NCI-H2171 treated with DMSO at 0.1 percent for 48 hours (cell line): Measurements from ENCODE around the gene USH2A.

ENCODE experiments used
- DNase-seq: peaks from one replicate; lab custom pipeline; 2025; lab: John Stamatoyannopoulos, UW

USH2A gene, protein sequence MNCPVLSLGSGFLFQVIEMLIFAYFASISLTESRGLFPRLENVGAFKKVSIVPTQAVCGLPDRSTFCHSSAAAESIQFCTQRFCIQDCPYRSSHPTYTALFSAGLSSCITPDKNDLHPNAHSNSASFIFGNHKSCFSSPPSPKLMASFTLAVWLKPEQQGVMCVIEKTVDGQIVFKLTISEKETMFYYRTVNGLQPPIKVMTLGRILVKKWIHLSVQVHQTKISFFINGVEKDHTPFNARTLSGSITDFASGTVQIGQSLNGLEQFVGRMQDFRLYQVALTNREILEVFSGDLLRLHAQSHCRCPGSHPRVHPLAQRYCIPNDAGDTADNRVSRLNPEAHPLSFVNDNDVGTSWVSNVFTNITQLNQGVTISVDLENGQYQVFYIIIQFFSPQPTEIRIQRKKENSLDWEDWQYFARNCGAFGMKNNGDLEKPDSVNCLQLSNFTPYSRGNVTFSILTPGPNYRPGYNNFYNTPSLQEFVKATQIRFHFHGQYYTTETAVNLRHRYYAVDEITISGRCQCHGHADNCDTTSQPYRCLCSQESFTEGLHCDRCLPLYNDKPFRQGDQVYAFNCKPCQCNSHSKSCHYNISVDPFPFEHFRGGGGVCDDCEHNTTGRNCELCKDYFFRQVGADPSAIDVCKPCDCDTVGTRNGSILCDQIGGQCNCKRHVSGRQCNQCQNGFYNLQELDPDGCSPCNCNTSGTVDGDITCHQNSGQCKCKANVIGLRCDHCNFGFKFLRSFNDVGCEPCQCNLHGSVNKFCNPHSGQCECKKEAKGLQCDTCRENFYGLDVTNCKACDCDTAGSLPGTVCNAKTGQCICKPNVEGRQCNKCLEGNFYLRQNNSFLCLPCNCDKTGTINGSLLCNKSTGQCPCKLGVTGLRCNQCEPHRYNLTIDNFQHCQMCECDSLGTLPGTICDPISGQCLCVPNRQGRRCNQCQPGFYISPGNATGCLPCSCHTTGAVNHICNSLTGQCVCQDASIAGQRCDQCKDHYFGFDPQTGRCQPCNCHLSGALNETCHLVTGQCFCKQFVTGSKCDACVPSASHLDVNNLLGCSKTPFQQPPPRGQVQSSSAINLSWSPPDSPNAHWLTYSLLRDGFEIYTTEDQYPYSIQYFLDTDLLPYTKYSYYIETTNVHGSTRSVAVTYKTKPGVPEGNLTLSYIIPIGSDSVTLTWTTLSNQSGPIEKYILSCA (N-terminal part only)

DNA sequence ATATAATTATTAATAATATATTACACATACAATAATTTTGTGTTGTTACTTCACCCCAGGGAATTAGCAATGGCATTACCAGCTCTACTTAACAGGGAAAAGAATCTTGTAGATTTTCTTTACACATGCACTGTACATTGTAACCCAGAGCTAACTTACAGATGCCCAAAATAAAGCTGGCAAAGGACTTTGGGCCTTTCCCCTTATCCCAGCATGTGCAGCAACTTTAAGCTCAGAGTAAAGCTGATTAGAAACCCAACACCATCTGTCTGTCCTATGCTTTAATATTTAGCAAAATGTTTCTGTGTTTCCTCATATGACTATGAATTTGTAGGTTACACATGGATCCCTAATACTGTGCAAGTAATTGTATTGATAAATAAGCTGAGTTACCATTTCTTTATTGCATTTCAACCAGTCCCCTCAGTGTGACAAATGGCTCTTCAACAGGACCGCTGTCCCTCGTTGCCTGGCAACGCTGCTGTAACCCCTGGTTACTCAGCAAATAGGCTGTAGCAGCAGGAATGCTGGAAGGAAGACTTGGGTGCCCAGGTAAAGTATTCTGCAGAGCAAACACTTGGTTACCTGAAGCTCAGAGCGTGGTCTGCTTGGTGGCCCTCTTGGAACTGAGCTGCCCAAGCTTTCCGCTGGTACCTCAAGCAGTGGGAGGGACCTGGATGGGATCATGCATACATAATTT, at the start of gene USH2A:
USH2A (minus strand) TSS at position 628 of the 700 bp plus-strand sequence. CDS start 1,112 bp downstream, outside the sequence.
- DNase-seq = peak; percentile 45

DNA sequence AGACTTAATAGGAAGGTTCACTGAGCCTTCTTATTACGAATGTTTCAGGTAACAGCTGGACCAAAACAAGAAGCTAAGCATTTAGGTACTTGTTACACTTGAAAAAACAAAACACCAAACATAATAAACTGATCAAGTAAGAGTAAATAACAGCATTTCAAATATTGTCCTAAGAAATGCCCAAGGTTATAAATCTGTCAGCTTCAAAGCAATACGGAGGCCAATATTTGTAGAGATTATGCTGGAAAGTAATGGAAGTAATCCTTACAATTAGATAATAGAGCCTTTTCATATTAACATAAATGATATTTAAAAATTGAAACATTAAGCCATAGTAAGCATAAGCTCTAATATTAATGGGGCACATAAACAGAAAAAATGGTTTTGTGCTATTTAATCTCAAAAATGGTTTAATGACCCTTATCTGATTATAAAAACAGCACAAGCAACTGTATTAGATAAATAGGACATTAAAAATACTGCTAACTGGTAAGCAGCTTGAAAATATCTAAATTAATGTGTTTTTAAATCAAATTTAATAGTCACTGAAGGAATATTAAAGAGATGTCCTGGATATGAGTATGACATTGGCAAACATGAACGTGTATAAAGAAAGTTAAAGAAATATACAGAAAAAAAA, 43.0 kb upstream of the USH2A start:
- DNase-seq = no peak

DNA sequence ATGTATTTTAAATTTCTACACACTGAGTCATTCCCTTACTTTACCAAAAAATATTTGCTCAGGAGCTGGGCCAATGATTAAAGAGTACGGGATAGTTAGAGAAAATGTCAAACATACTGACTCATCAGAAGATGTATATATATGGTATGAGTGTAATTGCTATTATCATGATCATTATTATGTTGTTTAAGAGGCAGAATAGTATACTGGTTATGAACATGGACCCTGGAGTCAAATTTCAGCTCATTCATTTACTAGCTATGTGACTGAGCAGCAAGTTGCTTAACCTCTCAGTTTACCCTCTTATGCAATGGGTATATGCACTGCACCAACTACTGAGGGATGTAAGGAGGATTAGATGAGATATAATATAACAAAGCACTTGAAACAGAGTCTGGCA, 41.2 kb upstream of the USH2A start:
- DNase-seq = no peak

DNA sequence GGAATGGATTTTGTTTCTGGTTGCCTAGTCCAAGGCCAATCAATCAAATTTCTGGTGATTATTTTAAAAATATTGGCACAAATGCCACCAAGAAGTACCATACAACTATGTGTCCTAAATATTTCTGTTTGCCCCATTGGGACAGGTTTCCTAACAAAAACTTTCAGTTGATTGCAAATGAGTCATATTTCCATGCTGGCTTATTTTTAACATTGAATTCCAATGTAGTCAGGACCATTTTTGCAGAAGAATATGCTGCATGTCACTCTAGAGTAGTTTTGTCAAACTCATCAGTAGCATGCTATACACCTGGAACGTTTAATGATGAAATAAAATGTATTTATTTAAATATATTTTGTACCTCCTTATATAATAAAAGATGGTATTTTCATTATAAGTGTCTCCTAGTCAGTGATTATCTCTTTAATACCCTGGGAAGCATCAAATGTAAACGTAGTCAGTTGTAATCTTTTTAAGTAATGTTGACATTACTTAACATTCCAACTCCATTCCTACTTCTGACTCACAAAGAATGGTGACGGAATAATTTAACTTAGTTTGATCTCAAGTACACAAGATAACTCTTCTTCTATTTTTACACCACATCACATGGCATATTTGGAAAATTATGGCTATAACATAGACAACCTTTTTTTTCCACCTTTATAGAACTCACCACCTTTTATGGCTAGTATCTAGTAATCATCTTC, 39.0 kb upstream of the USH2A start:
- DNase-seq = no peak

DNA sequence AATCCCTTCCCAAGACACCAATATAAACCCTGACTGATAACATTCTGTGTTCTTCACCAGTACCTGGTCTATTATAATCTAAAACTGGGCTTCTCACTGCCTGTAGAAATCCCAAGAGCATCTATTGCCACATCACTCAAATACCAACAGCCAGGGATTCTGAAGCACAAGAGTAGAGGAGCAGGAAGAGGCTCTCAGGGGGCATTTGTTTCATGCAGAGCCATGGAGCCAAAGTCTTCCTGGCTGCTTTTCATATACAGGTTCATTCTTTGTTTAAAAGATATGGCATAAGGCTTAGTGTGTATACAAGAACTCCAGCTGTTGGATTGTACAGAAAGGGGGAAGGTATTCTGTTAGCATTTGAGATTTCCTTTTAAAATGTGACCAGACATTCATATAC, 38.2 kb upstream of the USH2A start:
- DNase-seq = no peak

DNA sequence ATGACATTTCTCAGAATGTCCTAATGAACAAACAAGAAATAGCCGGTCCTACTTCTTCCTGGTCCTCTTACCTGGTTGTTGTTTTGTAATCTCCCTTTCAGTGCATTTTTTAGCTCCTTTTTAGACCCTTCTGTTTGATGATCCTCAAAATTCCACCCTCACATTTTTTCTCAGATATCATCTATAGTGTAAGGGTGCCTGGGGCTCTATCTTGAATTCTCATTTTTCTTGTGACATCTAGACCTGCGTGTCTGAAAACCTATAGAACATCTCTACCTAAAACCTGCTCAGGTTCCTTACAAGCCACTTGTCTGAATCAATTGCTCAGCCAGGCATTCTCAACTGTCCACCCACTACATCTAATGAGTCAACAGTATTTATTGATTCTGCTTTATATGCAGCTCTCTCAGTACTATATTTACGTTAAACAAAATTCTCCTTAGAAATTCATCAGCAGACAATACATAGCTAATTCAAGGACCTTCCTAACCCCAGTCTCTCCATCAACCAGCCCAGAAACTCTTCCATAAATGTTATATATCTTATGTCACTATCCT, 36.5 kb upstream of the USH2A start:
- no peak for DNase-seq

DNA sequence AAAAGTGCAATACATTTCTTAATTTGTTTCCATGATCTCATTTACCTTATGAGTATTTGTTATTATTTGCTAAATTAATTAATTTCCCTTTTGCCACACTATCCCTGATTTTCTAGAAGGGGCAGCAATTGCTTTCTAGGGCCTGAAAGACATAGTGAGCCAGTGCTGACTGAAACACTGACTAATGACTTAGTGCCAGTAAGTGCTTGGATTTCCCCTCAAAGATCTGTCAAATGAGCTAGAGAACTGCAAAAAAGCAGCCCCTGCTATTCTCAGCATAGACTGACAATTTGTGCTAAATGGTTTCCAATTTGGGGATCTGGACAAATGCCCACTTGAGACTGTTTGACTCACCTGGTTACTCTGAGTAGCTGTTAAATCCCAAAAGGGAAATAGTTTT, 35.6 kb upstream of the USH2A start:
- no peak for DNase-seq

DNA sequence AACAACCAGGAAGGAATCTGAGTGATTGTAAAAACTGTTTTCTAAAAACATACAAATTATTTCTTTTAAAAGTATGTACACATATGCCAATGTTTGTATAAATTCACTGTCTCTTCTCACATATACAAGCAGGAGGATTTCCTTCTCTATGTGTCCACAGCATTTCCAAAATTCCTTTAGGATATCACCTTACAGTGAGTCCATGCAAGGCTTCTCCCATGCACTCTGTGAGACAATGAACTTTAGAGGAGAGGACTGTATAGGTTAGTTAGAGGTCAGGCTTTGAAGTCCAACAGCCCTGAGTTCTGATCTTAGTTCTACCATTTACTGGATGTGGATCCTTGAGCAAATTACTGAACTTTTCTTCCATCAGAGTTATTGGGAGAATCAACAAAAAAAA, 34.1 kb upstream of the USH2A start:
- DNase-seq = no peak

DNA sequence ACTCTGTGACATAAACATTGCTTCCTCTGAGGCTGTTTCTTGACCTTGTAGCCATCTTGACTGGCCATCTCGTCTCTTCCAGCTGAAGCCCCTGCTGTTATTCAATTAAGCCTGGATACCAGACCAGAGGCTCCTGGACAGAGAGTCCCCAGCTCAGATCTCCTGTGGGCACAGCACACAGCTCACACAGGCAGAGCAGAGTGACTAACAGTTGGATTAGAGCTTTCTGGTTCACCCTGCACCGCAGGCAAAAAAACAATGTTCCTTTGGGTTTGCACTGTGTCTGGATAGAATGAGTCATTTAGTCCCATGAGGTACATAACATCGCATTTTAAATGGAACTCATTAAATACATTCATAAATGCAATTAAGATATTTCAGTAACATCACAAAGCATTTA, 33.4 kb upstream of the USH2A start:
- no peak for DNase-seq

DNA sequence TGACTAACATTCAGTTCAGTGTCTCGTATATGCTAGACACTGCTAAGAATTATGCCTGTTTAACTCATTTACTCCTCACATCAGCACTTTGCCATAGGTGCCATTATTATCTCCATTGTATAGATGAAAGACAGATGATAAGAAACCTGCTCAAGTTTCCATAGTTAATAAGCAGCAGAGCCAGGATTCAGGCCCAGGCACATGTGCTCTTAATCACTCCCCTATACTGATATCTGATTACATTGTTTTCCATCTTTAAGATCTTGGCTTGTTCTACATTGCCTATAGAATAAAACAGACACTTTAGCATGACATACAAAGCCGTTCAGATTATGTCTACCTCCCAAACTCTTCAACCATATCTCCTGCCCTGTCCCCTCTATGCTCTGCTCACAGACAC, 30.5 kb upstream of the USH2A start:
- peak; percentile 74 for DNase-seq

DNA sequence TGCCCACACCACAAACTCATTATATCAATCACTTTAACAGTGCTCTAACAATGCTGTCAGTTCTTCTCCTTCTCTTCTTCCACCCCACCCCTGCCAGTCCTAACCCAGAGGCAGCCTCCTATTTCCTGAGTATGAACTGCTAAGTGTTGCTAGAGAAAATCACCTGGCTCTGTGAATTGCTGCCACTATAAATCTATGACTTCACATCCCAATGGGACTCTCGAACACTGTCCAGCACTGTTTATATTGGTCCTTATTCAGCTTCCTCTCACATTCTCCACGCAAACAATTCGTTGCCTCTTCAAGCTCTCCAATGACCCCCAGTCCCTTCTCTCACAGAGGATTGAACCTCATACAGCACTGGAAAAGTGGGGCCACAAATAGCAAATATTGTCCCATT, 27.0 kb upstream of the USH2A start:
- no peak for DNase-seq

DNA sequence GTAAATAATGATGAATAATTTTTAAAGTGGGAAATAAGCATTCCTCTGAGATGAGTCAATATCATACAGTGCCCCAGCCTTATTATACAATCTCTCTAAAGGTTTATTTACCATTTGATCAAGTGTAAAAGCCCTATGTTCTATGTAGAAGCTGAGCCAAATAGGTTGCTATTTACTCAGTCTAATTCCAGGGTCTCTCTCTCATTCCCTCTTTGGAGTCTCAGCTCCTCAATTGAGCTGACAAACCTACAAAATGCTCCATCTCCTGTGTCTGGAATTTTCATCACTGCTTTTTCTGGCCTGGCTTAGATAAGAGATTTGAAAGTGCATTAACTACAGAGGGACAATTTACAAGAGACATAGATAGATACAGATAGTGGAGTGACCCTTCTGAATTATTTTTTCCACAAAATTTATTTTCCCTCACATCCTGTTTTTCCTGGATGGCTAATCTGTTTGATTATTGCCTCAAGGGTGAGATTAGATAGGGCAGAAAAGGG, 24.8 kb upstream of the USH2A start:
- no peak for DNase-seq

DNA sequence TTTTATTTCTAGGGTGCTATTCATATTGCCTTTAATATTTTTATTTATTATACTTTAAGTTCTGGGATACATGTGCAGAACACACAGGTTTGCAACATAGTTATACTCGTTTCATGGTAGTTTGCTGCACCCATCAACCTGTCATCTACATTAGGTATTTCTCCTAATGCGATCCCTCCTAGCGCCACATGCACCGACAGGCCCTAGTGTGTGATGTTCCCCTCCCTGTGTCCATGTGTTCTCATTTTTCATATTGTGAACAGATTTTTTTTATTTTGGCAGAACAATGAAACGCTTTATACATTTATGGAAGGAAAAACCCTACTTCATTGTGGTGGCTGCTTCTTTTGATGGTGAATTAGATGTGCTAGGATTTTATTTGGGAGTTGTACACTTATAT, 14.4 kb upstream of the USH2A start:
- DNase-seq = peak; percentile 50

DNA sequence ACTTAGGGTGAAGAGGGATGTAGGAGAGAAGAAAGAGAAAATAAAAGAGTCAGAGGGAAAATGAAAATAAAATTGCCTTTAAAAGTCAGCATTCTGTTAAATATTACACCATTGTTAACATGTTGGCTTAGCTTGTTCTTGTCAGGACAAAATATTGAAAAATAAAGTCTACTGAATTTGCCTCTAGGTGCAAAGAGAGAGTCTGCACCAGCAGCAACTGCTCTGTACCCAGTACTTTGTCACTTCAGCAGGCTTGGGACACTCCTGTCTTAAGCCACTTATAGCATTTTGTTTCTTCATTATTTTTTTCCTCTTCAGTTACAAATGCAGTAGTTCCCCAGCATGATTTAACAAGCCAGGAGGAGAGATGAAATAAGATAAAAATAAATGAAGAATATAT, 11.0 kb upstream of the USH2A start:
- DNase-seq = no peak

DNA sequence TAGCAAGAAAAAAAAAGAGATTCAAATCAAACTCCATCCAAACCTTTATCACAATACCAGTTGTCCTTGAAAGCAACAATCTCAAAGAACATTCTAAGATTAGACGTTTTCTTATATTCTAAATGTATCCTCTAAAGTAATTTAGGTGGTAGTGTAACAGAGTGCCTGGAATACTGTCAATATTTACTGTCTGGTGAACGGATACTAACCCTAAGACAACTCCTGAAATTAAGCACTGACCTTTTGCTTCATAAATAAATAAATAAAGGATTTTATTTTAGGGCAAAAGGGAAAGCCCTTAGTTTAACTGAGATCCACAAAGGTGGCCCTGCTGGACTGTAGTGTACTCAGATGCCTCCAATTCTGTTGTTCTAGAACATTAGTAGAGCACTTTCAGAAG, 9.9 kb upstream of the USH2A start:
- DNase-seq = no peak

DNA sequence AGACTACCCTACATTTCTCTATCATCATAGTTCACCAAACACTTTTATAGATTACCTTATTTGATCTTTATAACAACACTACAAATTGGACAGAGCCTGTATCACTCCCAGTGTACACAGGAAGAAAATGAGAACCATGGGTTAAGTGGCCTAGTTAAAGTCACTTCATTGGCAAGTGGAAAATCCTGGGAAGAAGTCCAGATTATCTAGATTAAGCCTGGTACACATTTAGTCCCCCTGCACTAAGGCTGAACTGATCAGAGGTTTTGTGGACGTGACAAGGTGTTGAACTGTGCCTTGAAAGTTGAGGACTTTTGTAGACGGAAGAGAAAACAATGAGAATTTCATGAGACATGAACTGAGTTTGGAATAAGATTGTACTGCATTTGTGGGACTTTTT, 7.5 kb upstream of the USH2A start:
- no peak for DNase-seq

DNA sequence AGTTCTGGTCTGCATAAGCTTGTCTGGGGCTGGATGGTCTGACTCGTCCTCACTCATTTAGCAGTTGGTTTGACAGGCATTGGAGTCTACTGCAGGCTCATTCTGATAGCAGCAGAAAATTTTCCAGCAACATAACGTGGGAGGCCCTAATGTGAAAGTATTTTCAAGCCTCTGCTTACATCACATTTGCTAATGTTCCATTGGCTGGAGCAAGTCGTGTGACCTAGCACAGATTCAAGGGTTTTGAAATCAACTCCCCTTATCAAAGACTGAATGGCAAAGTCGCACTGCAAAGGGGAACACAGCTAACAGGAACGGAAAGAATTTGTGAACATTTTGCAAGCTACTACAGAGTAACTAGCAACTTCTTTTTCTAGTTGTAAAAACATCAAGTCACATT, 2.3 kb upstream of the USH2A start:
- no peak for DNase-seq

DNA sequence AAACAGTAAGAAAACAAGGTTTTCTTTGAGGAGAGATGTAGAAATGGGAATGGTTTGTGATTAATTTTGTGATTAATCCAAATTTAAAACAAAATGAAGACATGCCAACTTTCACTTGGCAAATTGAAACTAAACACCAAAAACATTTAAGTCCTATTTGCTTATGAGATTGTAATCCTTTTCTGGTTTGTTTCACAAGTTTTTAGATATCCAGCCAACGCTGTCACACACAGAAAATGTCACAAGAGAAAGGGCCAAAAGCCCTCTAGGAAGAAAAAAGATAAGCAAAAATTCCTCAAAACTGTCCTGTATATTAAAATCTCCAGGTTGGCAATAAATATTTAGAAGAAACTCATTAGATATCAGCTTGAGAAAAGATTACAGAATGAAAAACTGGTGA, 2.5 kb downstream of the USH2A start:
- DNase-seq = no peak

DNA sequence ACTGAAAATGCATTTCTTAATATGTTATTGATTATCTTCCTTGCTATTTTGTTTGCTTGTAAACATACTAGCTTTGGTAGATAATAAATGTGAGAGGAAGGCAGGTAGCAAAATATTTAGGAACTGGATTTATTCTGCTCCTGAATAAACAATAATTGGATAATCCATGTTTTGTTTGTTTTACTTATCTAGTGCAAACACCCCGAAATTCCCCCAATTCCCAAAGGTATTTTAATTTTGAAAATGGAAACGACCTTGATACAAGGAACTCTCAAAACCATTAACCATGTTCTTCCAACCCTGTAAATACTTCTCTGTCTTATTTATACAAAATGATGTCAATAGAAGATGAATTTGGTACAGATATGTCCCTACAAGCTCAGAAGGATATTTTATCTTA, 3.0 kb downstream of the USH2A start:
- no peak for DNase-seq

DNA sequence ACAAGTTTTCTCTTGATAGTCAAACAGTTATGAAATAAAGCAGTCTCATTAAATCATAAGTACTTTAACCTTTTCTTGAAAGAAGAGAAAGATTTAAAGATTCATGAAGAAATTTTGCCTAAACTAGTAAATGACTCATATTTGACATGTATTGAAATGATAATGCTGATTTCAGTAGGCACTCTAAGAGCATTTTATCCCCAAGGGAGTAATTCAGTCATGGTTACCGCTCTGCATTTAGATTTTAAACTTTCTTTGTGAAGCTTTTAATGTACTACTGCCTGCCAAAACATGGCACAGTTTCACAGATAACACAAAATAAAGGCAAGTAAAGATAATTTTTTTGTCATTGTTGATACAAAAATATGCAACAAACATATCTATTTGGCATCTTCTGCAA, 6.8 kb downstream of the USH2A start:
- DNase-seq = no peak
